ENCODE measurements around the gene GJC2. TPM values are rescaled to one million over a fixed set of nuclear protein-coding genes. Genes with fewer than 3 reads are reported as not detected.

GJC2 gene
- polyA plus RNA-seq, 2 of the 4 experiments (the other 2 are of a cell fraction): 0.09 to 0.48 TPM

DNA sequence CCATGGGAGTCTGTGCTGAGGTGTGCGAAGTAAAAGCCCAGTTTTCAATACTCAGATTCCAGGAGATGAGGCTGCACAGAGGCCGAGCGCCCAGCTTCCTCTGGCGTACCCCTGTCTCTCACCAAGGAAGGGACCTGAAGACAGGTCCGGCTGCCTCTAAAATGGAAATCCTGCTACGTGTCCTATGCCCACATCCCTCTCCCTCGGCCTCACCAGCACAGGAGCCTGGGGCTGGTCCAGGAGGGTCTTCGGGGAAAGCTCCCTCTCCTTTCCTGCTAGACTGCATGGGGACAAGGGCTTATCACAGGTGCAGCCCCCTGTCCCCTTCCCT is 41.0 kb upstream of the GJC2 start:
- DNase-seq (ENCODE audit: low read depth in 1 of 2, low spot score in 1 of 2) (no peak), ATAC-seq (peak in 1 of 2 experiments; percentile 5; a peak in 1 of 6 replicates), FAIRE-seq (no peak)
- H3K4me3 ChIP-seq: peak overlapping the region; percentile 98
- WGBS (ENCODE audit: missing lambda C conversion rate): 2% methylated on average over 7 of the region's 8 CpGs
- POLR2A ChIA-PET: no interaction called here
- no peaks in the 10 kb centered on the region for H3K9me3 ChIP-seq
- H3K27ac ChIP-seq: peak overlapping the region; percentile 90 to 94
- CTCF ChIA-PET: interaction anchor here (0.6 to 1.8 kb wide), 5 partner anchors 14 to 109 kb away, joined by 3 to 4 read pairs (median 3); no protein-coding TSS in a partner anchor
- TF ChIP-seq EHF (CRISPR knock-in tag; IDR thresholded peaks at IDR 0.05) (no peak), PHF8 (IDR thresholded peaks at IDR 0.05; ENCODE audit: borderline replicate concordance, low read depth) (no peak), JUNB (IDR thresholded peaks at IDR 0.05) (no peak), FOSB (CRISPR knock-in tag; IDR thresholded peaks at IDR 0.05) (no peak), EHMT2 (IDR thresholded peaks at IDR 0.05; ENCODE audit: low read depth) (no peak), BHLHE40 (IDR thresholded peaks at IDR 0.05; ENCODE audit: low read depth, low read length) (no peak), ZSCAN20 (CRISPR knock-in tag; IDR thresholded peaks at IDR 0.05) (no peak)
- TF ChIP-seq, protein P1, sequence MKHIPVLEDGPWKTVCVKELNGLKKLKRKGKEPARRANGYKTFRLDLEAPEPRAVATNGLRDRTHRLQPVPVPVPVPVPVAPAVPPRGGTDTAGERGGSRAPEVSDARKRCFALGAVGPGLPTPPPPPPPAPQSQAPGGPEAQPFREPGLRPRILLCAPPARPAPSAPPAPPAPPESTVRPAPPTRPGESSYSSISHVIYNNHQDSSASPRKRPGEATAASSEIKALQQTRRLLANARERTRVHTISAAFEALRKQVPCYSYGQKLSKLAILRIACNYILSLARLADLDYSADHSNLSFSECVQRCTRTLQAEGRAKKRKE (CRISPR knock-in tag; IDR thresholded peaks at IDR 0.05; ENCODE audit: low read depth): no peak
- peaks cover 13% of the 10 kb centered on the region for H3K4me1 ChIP-seq
- peak overlapping the region; percentile 95 for H3K4me2 ChIP-seq

GRCh38 chr1:228109073-228109961 is 40.4 kb upstream of the GJC2 start, which contains the start of gene MRPL55:
Gene MRPL55 (minus strand): TSS chr1:228109299. CDS start chr1:228108260, 1,039 bp downstream.
- POLR2A ChIA-PET: interaction anchor here (0.6 to 1.8 kb wide), 5 partner anchors 12 to 398 kb away, joined by 3 to 6 read pairs (median 4); partner anchors contain the start of genes GUK1 and IBA57
- WGBS (ENCODE audit: missing lambda C conversion rate): 0% methylated on average over 21 of the region's 66 CpGs
- peaks cover 12% of the 10 kb centered on the region; the same call in 2 of the 3 replicates for H3K4me1 ChIP-seq
- H3K4me2 ChIP-seq: peak within 1 kb of the TSS; percentile 95
- DNase-seq (ENCODE audit: low read depth in 1 of 2, low spot score in 1 of 2): peak; percentile 86 to 96
- FAIRE-seq: no peak
- ATAC-seq: peak; percentile 83 to 93
- peak; percentile 89; the same call in 2 of the 3 replicates for TF ChIP-seq BCL3 (IDR thresholded peaks at IDR 0.05)
- no peak for TF ChIP-seq TP53 (CRISPR knock-in tag; IDR thresholded peaks at IDR 0.05)
- TF ChIP-seq, protein P2, sequence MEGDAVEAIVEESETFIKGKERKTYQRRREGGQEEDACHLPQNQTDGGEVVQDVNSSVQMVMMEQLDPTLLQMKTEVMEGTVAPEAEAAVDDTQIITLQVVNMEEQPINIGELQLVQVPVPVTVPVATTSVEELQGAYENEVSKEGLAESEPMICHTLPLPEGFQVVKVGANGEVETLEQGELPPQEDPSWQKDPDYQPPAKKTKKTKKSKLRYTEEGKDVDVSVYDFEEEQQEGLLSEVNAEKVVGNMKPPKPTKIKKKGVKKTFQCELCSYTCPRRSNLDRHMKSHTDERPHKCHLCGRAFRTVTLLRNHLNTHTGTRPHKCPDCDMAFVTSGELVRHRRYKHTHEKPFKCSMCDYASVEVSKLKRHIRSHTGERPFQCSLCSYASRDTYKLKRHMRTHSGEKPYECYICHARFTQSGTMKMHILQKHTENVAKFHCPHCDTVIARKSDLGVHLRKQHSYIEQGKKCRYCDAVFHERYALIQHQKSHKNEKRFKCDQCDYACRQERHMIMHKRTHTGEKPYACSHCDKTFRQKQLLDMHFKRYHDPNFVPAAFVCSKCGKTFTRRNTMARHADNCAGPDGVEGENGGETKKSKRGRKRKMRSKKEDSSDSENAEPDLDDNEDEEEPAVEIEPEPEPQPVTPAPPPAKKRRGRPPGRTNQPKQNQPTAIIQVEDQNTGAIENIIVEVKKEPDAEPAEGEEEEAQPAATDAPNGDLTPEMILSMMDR (IDR thresholded peaks at IDR 0.05): 0 out of 3 replicates have a peak, but pooled peaks have one; percentile 12
- TF ChIP-seq, protein P3, sequence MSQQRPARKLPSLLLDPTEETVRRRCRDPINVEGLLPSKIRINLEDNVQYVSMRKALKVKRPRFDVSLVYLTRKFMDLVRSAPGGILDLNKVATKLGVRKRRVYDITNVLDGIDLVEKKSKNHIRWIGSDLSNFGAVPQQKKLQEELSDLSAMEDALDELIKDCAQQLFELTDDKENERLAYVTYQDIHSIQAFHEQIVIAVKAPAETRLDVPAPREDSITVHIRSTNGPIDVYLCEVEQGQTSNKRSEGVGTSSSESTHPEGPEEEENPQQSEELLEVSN (IDR thresholded peaks at IDR 0.05; ENCODE audit: borderline replicate concordance, low read depth): peak; percentile 8; the same call in 1 of the 2 replicates
- no peak for TF ChIP-seq HDAC2 (IDR thresholded peaks at IDR 0.05)
- TF ChIP-seq CBX2 (IDR thresholded peaks at IDR 0.05; ENCODE audit: borderline replicate concordance, low read depth): no peak
- peak in 1 of 2 experiments; percentile 26; a peak in 1 of 5 replicates for TF ChIP-seq EP300 (IDR thresholded peaks at IDR 0.05)
- TF ChIP-seq POLR2A (IDR thresholded peaks at IDR 0.05; ENCODE audit: low read length): peak; percentile 96
- TF ChIP-seq CEBPB (IDR thresholded peaks at IDR 0.05): peak in 1 of 2 experiments; percentile 60; a peak in 1 of 4 replicates
- TF ChIP-seq, protein P4, sequence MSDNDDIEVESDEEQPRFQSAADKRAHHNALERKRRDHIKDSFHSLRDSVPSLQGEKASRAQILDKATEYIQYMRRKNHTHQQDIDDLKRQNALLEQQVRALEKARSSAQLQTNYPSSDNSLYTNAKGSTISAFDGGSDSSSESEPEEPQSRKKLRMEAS (IDR thresholded peaks at IDR 0.05): peak; percentile 84
- TF ChIP-seq, protein P1 (CRISPR knock-in tag; IDR thresholded peaks at IDR 0.05; ENCODE audit: low read depth): no peak
- TF ChIP-seq JUN (IDR thresholded peaks at IDR 0.05): peak in 1 of 2 experiments; percentile 81; a peak in 2 of 5 replicates
- peak; percentile 94 for TF ChIP-seq PHF8 (IDR thresholded peaks at IDR 0.05; ENCODE audit: borderline replicate concordance, low read depth)
- TF ChIP-seq GATA3 (IDR thresholded peaks at IDR 0.05; ENCODE audit: borderline replicate concordance): no peak
- no peak for TF ChIP-seq EHF (CRISPR knock-in tag; IDR thresholded peaks at IDR 0.05)
- peak; percentile 94 for TF ChIP-seq KDM5A (IDR thresholded peaks at IDR 0.05)
- TF ChIP-seq ZFP36 (IDR thresholded peaks at IDR 0.05; ENCODE audit: borderline replicate concordance, partially characterized antibody): no peak
- no peak for TF ChIP-seq NPAS2 (CRISPR knock-in tag; IDR thresholded peaks at IDR 0.05; ENCODE audit: borderline replicate concordance)
- no peak for TF ChIP-seq HOXA7 (CRISPR knock-in tag; IDR thresholded peaks at IDR 0.05)
- TF ChIP-seq HOXB5 (CRISPR knock-in tag; IDR thresholded peaks at IDR 0.05): no peak
- no peak for TF ChIP-seq ZNF302 (CRISPR knock-in tag; IDR thresholded peaks at IDR 0.05)
- CTCF ChIA-PET: interaction anchor here (0.8 to 2.4 kb wide), 6 partner anchors 14 to 103 kb away, joined by 3 to 23 read pairs (median 4); partner anchors contain the start of gene WNT3A
- peak within 1 kb of the TSS; percentile 98 for H3K4me3 ChIP-seq
- peak within 1 kb of the TSS; percentile 90 to 94 for H3K27ac ChIP-seq
- no peaks in the 10 kb centered on the region for H3K9me3 ChIP-seq

Data from A549 (cell line).